HFF-Myc (cell line): ENCODE results near the gene AGAP1.

Experiments used
- DNase-seq: peaks from one replicate; pipeline ENCODE4 v3.0.0-alpha.2; 2011; ENCODE audit warnings: low read depth; ENCODE audit errors: extremely low read depth
- H3K4me3 ChIP-seq: replicated peaks from 2 replicates; pipeline ENCODE4 v1.5.1; 2011; ENCODE audit warnings: low read depth, mild to moderate bottlenecking, control low read depth, low read length
- CTCF ChIP-seq: IDR thresholded peaks from 2 replicates; pipeline ENCODE4 v1.5.1; 2012; ENCODE audit warnings: mild to moderate bottlenecking, low read depth, low read length, control low read depth; ENCODE audit errors: missing control alignments

AGAP1 gene

GRCh38 chr2:235584638-235585007 lies 90.8 kb downstream of the AGAP1 start:
- DNase-seq: no peak
- H3K4me3 ChIP-seq: no peak overlapping the region
- TF ChIP-seq CTCF: no peak

GRCh38 chr2:235587202-235587601 lies 93.4 kb downstream of the AGAP1 start:
- no peak for DNase-seq
- no peak for TF ChIP-seq CTCF
- no peak overlapping the region for H3K4me3 ChIP-seq

- no peak overlapping the region for H3K4me3 ChIP-seq
- TF ChIP-seq CTCF: no peak
- DNase-seq: no peak
Observed at GRCh38 chr2:235588750-235589149, 94.9 kb downstream of the AGAP1 start.

DNA sequence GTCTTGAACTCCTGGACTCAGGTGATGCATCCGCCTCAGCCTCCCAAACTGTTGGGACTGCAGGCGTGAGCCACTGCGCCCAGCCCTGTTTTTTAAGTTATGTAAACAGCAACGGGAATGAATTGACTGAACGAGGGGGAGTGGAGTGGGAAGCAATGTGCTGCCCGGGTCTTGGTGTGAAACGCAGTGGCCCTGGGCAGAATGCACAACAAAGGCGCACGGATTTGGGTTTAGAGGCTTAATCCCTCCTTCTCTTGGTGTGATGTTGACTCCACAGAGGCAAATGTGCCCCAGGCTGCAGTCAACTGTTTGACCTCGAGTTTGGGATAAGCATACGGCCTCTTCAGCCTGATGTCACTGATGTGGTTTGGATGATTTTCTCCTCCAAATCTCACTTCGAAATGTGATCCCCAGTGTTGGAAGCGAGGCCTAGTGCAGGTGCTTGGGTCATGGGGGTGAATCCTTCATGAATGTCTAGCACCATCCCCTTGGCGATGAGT lies 97.4 kb downstream of the AGAP1 start:
- H3K4me3 ChIP-seq: no peak overlapping the region
- no peak for DNase-seq
- no peak for TF ChIP-seq CTCF

DNA sequence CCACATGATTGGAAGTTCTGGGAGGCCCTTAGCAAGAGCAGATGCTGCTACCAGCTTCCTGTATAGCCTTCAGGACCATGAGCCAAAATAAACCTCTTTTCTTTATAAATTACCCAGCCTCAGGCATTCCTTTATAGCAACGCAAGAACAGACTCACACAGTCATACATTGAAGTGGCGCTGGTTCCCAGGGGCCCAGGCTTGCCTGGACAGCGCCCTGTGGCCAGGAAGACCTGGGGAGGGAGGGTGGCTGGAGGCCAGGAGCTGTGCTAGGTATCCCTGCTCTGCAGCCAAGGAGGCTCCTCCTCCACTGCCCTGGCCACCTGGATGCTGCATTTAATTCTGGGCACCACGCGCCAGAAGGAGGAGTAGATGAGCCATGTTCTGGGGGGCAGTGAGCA lies 98.1 kb downstream of the AGAP1 start:
- no peak for DNase-seq
- TF ChIP-seq CTCF: no peak
- no peak overlapping the region for H3K4me3 ChIP-seq

GRCh38 chr2:235592430-235592829 lies 98.6 kb downstream of the AGAP1 start:
- no peak for TF ChIP-seq CTCF
- DNase-seq: no peak
- no peak overlapping the region for H3K4me3 ChIP-seq

GRCh38 chr2:235592836-235593235 lies 99.0 kb downstream of the AGAP1 start:
- no peak for TF ChIP-seq CTCF
- no peak overlapping the region for H3K4me3 ChIP-seq
- DNase-seq: no peak
